HG03565 (cell line): ENCODE data around the gene CNEP1R1.
"Not testable (repeated sequence)": the region's sequence is repeated elsewhere in the genome, so short reads cannot be mapped to it uniquely, and the experiment has no call there.

Experiments used
- ATAC-seq: cut with Tn5 transposase; IDR thresholded peaks from one replicate; pipeline ENCODE4 v1.9.1; 2021; ENCODE audit warnings: mild to moderate bottlenecking, moderate library complexity; ENCODE audit not compliant: unreplicated experiment

The CNEP1R1 gene, protein sequence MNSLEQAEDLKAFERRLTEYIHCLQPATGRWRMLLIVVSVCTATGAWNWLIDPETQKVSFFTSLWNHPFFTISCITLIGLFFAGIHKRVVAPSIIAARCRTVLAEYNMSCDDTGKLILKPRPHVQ

DNA sequence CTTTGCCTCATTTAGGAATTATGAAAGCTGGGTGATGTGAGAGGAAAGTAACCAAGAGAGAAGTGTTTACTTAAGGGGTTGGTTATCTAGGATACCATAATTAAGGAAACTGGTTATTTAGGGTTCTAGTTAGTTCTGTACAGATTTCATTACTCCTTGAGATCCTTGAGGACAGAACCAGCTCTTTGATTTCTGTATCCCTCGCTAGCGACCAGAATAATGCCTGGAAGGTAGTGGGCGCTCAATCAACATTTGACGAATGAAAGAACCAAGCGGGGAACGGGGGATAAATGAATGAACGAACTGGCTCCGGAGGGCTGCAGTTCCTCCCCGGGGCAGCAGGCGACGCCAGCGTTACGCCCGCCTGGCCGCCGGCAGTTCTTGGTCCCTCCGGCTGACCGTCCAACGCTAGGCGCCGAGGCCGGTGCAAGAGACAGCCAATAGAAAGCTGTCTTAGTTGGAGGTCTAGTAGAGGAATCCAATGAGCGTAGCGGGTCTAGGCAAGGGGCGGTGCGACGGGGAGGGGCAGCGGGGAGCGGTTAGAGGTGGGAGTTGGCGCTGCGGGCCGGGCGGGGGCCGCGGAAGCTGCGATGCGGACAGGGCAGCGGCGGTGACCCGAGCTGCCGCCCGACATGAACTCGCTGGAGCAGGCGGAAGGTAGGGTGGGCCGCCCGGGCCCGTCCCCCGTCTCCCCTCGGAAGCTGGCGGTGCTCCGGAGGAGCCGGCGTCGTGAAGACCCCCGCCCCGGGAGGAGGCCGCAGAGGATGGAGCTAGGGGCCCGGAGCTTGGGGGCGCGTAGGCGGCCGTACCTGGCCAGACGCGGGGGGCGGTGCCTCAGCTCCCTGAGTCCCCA is at the start of gene CNEP1R1:
TSS of gene CNEP1R1 (plus strand) at position 542 of the 853 bp plus-strand sequence. CDS start at position 633, 91 bp downstream.
- peak; percentile 98 for ATAC-seq

DNA sequence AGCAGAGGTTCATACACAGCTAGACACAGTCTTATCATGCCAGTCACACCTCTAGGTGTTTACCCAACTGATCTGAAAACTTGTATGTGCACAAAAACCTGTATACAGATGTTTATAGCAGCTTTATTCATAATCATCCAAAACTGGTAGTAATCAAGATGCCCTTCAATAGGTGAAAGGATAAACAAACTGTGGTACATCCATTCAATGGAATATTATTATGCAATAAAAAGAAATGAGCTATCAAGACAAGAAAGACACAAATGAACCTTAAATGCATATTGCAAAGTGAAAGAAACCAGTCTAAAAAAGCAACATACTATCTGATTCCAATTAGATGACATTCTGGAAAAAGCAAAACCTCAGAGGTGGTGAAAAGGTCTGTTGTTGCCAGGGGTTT is 47.6 kb upstream of the CNEP1R1 start:
- ATAC-seq, result no peak

DNA sequence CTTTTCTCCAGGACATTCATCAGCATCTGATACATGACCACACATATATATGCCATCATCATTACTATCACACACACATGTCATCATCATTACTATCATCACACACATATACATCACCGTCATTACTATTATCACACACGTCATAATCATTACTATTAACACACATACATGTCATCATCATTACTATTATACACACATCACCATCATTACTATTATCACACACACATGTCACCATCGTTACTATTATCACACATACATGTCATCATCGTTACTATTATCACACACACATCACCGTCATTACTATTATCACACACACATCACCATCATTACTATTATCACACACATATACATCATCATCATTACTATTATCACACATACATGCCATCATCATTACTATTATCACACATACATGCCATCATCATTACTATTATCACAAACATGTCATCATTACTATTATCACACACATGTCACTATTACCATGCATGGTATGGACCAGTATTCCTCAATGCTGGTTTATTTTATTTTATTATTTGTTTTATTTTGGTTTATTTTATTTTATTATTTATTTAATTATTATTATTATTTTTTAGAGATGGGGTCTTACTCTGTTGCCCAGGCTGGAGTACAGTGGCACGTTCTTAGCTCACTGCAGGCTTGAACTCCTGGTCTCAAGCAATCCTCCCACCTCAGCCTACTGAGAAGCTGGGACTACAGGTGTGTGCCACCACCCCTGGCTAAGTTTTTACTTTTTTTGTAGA is 46.3 kb upstream of the CNEP1R1 start:
- ATAC-seq, result no peak

DNA sequence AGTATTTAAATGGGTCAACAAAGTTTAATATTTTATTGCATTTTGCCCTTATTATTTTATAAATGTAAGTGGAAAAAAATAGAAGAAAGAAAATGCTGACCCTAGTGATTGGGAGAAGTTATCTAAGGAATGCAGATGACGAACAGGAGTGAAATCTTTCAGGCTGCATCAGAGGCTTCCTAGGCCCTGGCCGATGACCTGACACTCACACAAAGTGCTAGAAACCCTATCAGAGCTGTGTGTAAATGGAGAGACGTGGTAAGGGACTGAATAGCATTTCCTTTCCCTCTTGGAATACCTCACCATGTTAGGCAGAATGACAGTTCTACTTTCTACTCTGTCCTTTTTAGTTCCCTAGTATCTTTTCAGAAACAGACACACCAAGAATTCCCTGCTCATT is 44.9 kb upstream of the CNEP1R1 start:
- ATAC-seq, result no peak

DNA sequence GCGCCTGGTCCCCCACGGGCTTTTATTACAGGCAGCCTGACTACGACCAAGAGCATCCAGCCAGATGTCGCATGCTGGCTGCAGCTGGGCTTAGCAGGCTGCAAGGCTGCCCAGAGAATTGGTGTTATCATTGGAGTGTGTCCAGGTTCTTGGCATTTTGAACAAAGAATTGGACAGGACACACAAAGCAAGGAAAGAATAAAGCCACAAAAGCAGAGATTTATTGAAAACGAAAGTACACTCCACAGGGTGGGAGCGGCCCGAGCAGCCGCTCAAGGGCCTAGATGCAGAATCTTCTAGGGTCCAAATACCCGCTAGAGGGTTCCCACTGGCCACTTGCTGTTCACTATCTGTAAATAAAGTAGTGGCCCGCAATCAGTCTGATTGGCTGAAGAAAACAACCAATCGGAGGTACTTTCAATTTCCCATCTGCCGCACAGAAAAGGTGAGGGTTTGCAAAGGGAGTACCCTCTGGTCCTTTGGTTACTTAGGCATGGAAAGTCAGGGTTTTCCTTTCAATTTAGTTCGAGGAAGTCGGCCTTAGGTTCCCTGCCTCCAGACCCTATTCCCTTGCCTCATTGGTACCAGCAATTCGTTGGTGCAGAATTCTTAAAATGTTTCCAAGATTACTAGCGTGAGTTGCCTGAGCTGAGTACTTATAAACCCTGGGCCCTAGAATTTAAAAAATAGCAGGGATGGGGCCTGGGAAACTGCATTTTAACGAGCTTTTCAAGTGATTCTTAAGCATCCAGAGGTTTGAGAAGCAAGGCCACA is 38.5 kb upstream of the CNEP1R1 start:
- ATAC-seq, result no peak

DNA sequence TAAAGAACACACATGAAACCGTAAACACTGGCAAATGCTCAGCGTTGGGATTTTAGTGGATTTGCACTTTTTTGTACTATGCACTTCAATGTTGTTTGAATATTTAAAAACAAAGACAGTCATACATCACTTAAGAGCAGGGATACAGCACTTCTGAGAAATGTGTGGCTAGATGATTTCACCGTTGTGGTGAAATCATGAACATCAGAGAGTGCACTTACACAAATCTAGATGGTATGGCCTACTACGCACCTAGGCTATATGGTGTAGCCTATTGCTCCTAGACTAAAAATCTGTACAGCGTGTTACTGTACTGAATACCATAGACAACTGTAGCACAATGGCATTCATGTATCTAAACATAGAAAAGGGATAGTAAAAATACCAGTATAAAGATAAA is 37.6 kb upstream of the CNEP1R1 start:
- ATAC-seq, result no peak

DNA sequence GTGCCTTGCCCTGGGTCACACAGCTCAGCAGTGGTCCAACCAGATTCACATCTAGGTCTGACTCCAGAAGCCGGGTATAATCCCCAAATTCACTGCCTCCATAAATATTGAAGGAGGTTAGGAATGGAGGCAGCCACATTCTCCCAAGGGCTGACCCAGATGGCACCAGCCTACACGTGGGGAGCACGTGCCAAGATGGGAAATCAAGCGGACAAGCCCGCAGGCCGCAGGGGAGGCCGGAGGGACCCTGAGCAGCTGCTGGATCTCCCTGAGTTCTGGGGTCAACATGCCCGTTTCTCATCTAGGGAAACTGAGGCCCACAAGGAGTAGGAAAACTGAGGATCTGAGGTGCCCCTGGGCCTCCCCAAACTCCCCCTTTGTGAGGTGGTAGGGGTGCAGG is 32.2 kb upstream of the CNEP1R1 start:
- no peak for ATAC-seq

DNA sequence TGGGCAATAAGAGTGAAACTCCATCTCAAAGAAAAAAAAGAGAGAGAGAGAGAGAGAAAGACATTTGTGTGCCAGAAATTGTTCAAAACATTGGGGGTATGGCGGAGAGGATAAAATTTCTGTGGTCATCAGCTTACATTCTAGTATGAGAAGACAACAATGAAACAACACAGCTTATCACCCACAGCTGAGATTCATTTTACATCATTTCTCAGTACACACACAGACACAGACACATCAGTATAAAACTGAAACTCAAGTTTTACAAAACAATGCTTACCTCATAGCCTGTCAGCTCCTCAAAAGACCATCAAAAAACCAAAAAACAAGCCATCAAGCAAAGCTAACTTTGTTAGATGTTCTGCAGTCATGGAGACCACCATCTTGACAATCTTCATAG is 31.4 kb upstream of the CNEP1R1 start:
- no peak for ATAC-seq

DNA sequence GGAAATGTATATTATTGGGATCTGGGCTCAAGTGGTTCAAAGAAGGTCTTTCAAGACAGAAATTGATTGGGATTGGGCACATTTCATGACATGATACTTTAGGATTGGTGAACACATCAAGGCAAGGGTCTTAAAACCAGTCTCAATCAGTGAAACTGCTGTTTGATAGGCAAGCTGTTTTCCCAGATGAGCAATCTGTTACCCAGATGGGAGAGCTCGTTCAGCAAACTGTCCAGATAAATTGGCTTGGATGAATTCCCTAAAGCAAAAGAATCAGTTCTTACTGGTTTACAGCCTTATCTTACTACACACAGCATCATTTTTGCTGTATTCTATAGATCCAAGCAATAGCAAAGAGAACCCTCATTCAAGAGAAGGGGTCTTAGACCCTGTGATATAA is 31.0 kb upstream of the CNEP1R1 start:
- no peak for ATAC-seq

DNA sequence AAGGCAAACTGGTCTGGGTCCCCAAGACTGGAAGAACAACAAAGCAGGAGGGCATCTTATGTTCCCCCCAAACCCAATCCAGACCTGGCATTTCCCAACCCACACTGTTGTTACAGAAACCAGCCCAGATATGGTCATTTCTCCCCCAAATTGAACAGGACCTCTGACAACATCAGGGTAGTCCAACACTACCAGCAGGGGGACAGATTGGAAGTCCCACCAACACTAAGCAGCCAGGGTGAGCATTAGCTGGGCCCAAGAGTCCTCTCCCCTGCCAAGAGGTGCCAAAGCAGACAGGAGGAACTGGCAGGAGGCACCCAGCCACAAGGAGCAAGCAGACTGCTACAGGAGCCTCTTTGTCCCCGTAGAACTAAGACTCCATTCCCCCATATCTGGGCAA is 29.3 kb upstream of the CNEP1R1 start:
- ATAC-seq, result no peak

DNA sequence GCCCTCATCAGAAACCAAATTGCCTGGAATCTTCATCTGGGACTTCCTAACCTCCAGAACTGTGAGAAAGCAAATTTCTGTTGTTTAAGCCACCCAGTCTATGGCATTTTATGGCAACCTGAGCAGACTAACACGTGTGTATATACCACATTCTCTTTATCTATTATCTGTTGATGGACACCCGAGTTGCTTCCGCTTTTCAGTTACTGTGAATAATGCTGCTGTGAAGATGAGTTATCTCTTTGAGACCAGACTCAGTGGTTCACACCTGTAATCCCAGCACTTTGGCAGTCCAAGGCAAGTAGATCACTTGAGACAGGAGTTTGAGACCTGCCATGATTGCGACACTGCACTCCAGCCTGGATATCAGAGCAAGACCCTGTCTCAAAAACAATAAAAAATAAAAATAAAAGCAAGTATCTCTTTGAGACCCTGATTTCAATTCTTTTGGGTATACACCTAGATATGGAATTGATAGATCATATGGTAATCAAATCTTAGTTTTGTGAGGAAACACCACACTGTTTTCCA is 27.2 kb upstream of the CNEP1R1 start:
- ATAC-seq, result no peak

DNA sequence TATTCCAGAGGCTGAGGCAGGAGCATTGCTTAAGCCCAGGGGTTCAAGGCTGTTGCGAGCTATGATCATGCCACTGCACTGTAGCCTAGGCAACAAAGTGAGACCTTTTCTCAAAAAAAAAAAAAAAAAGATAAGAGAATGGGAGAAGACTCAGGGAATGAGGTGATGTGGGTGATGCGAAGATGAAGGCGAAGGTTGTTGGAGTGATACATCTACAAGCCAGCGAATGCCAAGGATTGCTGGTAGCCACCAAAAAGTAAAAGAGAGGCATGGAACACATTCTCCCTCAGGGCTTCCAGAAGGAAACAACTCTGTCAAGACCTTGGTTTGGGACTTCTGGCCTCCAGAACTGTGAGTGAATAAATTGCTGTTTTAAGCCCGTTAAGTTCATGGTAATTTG is 26.0 kb upstream of the CNEP1R1 start:
- ATAC-seq, result no peak

DNA sequence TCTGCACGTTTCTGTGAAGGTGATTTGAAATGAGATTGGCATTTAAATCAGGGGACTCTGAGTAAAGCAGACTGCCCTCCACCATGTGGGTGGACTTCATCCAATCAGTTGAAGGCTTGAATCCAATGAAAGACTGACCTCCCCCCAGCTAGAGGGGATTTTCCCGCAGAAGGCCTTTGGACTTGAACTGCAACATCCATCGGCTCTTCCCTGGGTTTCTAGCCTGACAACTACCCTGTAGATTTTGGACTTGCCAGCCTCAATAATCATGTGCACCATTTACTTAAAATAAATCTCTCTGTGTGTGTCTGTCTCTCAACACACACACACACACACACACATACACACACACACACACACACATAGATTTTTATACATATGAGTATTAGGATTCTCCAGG is 23.9 kb upstream of the CNEP1R1 start:
- no peak for ATAC-seq

DNA sequence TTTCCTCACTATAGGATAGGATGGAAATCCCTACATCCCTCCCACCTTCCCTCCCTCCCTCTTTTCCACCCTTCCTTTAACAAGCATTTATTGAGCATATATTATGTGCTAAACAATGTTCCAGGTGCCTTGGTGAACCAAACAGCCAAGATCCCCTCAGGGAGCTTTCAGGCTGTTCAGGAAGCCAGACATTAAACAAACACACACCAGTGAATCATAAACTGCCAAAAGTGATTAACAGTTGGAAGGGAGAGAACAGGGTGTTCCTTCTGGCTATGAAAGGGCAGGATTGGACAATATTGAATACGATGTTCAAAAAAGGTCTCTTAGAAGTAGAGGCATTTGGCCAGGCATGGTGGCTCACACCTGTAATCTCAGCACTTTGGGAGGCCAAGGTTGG is 22.8 kb upstream of the CNEP1R1 start:
- no peak for ATAC-seq

DNA sequence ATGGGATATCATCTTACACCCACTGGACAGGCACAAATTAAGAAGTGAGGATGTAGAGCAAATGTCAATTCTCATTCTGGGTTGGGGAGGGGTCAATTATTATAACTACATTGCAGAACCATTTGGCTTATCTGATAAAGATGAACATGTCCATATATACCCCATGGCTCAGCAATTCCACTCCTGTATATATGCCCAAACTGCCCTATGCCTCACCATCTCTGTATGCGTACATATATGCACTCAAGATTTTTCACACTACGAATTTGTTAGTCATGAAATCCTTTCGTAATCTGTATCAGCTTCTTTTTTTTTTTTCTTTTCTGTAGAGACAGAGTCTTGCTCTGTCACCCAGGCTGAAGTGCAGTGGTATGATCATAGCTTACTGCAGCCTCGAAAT is 20.8 kb upstream of the CNEP1R1 start:
- ATAC-seq, result no peak

DNA sequence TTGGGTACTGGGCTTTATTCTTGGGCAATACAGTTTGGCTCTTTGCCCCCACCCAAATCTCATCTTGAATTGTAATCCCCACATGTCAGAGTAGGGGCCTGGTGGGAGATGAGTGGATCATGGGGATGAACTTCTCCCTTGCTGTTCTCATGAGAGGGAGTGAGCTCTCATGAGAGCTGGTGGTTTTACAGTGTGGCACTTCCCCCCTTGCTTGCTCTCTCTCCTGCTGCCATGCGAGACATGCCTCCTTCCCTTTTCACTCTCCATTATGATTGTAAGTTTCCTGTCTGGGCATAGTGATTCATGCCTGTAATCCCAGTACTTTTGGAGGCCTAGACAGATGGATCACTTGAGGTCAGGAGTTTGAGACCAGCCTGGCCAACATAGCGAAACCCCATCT is 18.1 kb upstream of the CNEP1R1 start:
- ATAC-seq, result no peak

DNA sequence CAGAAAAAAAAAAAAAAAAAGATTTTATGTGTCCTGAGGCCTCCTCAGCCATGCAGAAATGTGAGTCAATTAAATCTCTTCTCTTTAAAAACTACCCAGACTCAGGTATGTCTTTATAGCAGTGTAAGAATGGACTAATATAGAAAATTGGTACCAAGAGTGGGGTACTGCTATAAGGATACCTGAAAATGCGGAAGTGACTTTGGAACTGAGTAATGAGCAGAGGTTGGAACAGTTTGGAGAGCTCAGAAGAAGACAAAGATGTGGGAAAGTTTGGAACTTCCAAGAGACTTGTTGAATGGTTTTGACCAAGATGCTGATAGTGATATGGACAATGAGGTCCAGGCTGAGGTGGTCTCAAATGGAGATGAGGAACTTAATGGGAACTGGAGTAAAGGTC is 17.3 kb upstream of the CNEP1R1 start:
- ATAC-seq, result no peak

DNA sequence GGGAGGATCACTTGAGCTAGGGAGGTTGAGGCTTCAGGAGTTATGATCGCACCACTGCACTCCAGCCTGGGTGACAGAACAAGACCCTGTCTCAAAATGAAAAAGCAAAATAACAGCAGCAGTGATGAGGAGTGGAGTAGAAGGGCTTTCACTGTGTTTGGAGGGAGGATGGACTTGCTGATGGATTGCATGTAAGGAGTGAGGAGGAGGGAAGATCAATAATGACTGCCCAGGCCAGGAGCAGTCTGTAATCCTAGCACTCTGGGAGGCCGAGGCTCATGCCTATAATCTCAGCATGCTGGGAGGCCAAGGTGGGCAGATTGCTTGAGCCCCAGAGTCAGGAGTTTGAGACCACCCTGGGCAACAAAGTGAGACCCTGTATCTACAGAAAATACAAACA is 14.8 kb upstream of the CNEP1R1 start:
- ATAC-seq, result no peak

DNA sequence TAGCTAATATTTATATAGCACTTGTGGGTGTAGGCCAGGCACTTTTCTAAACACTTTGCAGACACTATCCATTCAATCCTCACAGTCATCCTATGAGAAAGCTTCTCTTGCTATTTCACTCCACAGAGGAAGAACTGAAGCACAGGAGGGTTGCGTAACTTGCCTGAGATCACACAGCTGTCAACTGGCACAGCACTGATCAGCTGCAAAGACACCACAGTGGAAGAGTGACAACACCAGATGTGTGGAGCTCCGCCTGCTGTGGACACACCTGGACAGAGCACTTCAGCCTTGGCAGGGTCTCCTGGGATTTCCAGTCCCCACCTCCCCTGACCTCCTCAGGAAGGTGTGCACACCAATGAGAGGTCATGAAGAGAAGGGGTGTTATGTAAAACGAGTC is 13.3 kb upstream of the CNEP1R1 start:
- ATAC-seq, result no peak

DNA sequence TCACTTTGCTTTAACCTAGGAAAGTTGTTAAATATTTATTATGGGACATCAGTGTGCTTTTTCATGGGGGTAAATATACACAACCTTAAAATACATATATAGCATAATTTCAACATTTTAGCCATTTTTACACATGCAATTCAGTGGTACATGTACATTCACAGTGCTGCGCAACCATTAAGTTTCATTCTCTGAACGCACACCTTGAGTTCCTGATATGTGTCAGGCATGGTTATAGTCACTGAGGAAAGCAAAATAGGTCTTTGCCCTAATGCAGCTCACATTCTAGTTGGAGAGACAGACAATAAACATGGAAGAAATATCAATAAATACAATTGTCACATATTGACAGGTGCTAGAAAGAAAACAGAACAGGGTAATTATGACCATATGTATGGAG is 12.8 kb upstream of the CNEP1R1 start:
- no peak for ATAC-seq

DNA sequence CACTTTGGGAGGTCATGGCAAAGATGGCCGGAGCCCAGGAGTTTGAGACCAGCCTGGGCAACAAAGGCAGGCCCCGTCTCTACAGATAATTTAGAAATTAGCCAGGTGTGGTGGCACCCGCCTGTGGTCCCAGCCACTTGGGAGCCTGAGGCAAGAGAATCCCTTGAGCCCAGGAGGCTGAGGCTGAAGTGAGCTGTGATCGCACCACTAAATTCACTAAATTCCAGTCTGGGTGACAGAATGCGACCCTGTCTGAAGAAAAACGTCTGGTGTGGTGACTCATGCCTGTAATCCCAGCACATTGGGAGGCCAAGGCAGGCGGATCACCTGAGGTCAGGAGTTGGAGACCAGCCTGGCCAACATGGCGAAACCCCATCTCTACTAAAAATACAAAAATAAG is 10.8 kb upstream of the CNEP1R1 start:
- not testable (repeated sequence) for ATAC-seq
